HCT116 (cell line): ENCODE results near the gene ARL6IP6.

ENCODE experiments used
- CBX3 ChIP-seq: IDR thresholded peaks from 2 replicates; pipeline ENCODE4 v1.6.1; 2012; ENCODE audit warnings: low read depth
- CTCF ChIP-seq, 3 experiments: fragments of 200-600 bp in 1 of 3; sonication (generic) in 1 of 3; IDR thresholded peaks in 2 of 3; conservative IDR thresholded peaks in 1 of 3; 2 replicates each; pipeline ENCODE4 v1.5.1; 2012 to 2017; ENCODE audit warnings: low read depth in 2 of 3, low read length in 2 of 3, antibody characterized with exemption in 1 of 3, borderline replicate concordance in 1 of 3, control low read depth in 1 of 3, mild to moderate bottlenecking in 1 of 3, mixed read lengths in 1 of 3, mixed run types in 1 of 3, moderate library complexity in 1 of 3; ENCODE audit not compliant: insufficient read depth in 1 of 3
- POLR2A ChIP-seq: IDR thresholded peaks from 2 replicates; pipeline ENCODE4 v1.7.0; 2011; ENCODE audit warnings: borderline replicate concordance; ENCODE audit not compliant: insufficient read depth, insufficient read length; ENCODE audit errors: extremely low read depth
- POLR2AphosphoS5 ChIP-seq: IDR thresholded peaks from 2 replicates; pipeline ENCODE4 v1.6.1; 2011; ENCODE audit warnings: mild to moderate bottlenecking, low read depth, low read length, moderate library complexity
- RAD21 ChIP-seq: IDR thresholded peaks from 2 replicates; pipeline ENCODE4 v1.6.1; 2012; ENCODE audit warnings: low read depth, mild to moderate bottlenecking
- ZBTB33 ChIP-seq: IDR thresholded peaks from 2 replicates; pipeline ENCODE4 v1.6.1; 2011; ENCODE audit warnings: mild to moderate bottlenecking, low read length, moderate library complexity; ENCODE audit not compliant: insufficient replicate concordance; ENCODE audit errors: extremely low read depth
- ZNF274 ChIP-seq: fragments of 200-500 bp; sonication (Bioruptor generic); IDR thresholded peaks from 2 replicates; pipeline ENCODE4 v1.6.1; 2014; ENCODE audit warnings: mild to moderate bottlenecking, low read depth, low read length, inconsistent platforms

DNA sequence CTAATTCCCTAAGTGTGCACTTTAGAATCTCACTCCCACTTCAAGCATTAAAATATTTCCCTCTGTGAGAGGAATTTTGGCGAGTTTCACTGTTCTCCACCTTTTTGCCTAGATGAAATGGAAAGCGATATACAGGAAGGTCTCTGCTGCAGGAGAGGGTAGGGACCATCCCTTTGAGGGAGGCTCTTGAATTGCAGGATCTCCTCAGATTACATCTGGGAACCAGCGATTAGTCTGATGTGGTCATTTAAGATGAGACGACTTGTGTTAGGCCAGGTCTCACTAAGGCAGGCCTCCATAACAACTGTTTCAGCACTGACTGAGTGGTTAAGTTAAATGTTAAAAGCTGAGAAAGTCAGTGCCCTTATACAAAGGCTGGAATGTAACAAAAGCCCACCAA lies 74.6 kb downstream of the ARL6IP6 start:
- TF ChIP-seq ZBTB33 (no peak), CTCF (IDR thresholded peaks at IDR 0.05 in 2 of 3, conservative IDR thresholded peaks at IDR 0.05 in 1 of 3; ENCODE audit: borderline replicate concordance in 1 of 3, insufficient read depth in 1 of 3, low read depth in 2 of 3, low read length in 2 of 3) (no peak), CBX3 (no peak), RAD21 (no peak), POLR2A (no peak), ZNF274 (no peak), POLR2AphosphoS5 (no peak)
